Aorta (tissue), 5 donors: ENCODE data around the gene PIEZO2. TPM values are rescaled to one million over a fixed set of nuclear protein-coding genes. Genes with fewer than 3 reads are reported as not detected.

ENCODE experiments used
- ATAC-seq: fragments of 200-7000 bp; cut with Tn5 transposase; one replicate; pipeline ENCODE4 v1.9.1; 2022; ENCODE audit warnings: moderate library complexity; ENCODE audit not compliant: low FRiP score
- DNase-seq, 2 donors: peaks; one replicate each; pipeline ENCODE4 v3.0.0-alpha.2; 2020
- H3K27ac ChIP-seq, 2 donors: one replicate each; pipeline ENCODE4 v1.5.1; 2013; ENCODE audit warnings: low read length in 2 of 2, mild to moderate bottlenecking in 2 of 2, moderate library complexity in 2 of 2, control low read depth in 1 of 2, inconsistent platforms in 1 of 2, low read depth in 1 of 2
- H3K27me3 ChIP-seq, 2 donors: one replicate each; pipeline ENCODE4 v1.6.1; 2013; ENCODE audit warnings: control low read depth in 1 of 2, low read length in 1 of 2, mild to moderate bottlenecking in 1 of 2, moderate library complexity in 1 of 2; ENCODE audit not compliant: insufficient read depth in 2 of 2, control insufficient read depth in 1 of 2
- H3K36me3 ChIP-seq, 2 donors: one replicate each; pipeline ENCODE4 v1.6.1; 2013; ENCODE audit warnings: control low read depth in 1 of 2, low read length in 1 of 2, mild to moderate bottlenecking in 1 of 2; ENCODE audit not compliant: insufficient read depth in 2 of 2, control insufficient read depth in 1 of 2
- H3K4me1 ChIP-seq, 2 donors: one replicate each; pipeline ENCODE4 v1.6.1; 2013; ENCODE audit warnings: low read length in 2 of 2, control low read depth in 1 of 2, mild to moderate bottlenecking in 1 of 2, moderate library complexity in 1 of 2; ENCODE audit not compliant: insufficient read depth in 2 of 2, control insufficient read depth in 1 of 2
- H3K4me3 ChIP-seq, 2 donors: one replicate each; pipeline ENCODE4 v1.5.1; 2013; ENCODE audit warnings: low read length in 2 of 2, control low read depth in 1 of 2, mild to moderate bottlenecking in 1 of 2
- H3K9me3 ChIP-seq: one replicate; pipeline ENCODE4 v1.6.1; 2013; ENCODE audit warnings: mild to moderate bottlenecking, low read length; ENCODE audit not compliant: control insufficient read depth
- WGBS, 2 donors: extraction: QIAGEN DNeasy Blood & Tissue Kit; methylation state at CpG; one replicate each; pipeline ENCODE4 v1.1.7; 2013; 5-methylcytosine and 5-hydroxymethylcytosine counted together
- intact Hi-C, 2 donors: fragments of 100-400 bp; cut with DNase I; formaldehyde crosslinking; loops; one replicate each; pipeline versions ENCODE4 v1.14.2 to v1.15.0; 2022
- polyA plus RNA-seq, 2 donors: library from polyadenylated mRNA; stranded (reverse); fragments of 200-250 nt; gene quantifications; one replicate each; pipeline ENCODE4 v1.2.3, GENCODE V29; 2013
- total RNA-seq, 2 donors: library from RNA; stranded (reverse); fragmentation: NEBNext Ultra II Directional; extraction: Animal tissue kit (Norgen Biotek cat#: 25700); gene quantifications; one replicate each; pipeline ENCODE4 v1.2.1, GENCODE V29; 2021
- donor health status: healthy with polysubstance abuse.
- donor health status: Bipolar disorder and iron deficiency.
- donor health status: DM: no; HTN: no; CAD: no.
- donor health status: DM: no; HTN: no; CAD: no.
- donor health status: DM: yes; HTN: yes; CAD: no.

The PIEZO2 gene
- total and polyA plus RNA-seq, 4 donors, result 0.50 to 8.8 (median 1.6) TPM

DNA sequence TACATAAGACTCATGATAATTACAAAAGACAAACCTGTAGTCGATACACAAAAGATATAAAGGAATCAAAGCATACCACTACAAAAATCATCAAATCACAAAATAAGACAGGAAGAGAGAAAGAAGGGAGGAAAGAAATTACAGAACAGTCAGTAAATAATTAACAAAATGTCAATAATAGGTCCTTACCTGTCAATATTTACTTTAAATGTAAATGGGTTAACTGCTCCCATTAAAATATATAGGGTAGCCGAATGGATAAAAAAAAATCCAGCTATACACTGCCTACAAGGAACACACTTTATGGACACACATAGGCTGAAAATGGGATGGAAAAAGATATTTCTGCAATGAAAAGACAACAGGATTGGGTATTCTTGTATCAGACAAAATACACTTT lies 163.7 kb downstream of the PIEZO2 start:
- DNase-seq, result no peak
- 96 to 99% methylated on average over 2 of the region's 2 CpGs for WGBS, 2 donors
- Histone ChIP-seq H3K4me1 (no peaks in the 10 kb centered on the region), H3K27ac (no peak overlapping the region), H3K36me3 (no peaks in the 10 kb centered on the region), H3K9me3 (peaks cover 2% of the 10 kb centered on the region), H3K4me3 (no peak overlapping the region), H3K27me3 (no peaks in the 10 kb centered on the region)
- no peak for ATAC-seq
- intact Hi-C loops, result no loop called here

DNA sequence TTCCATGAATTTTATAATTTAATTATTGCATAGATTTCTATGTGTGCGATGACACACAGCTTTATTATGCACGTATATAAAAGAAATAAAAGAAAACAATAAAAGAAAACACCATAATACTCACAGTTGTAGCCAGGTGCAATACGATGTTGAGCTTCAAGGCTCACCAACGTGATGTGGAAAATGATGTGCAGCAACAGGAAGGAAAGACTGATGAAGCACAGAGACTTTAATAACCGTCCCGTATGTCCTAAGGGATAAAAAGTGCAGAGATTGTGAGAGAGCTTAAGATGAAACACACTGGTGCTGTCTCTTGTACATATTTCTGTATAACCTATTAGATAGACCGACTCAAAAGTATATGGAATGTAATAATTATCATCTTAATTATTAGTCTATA lies 170.0 kb downstream of the PIEZO2 start:
- H3K36me3 ChIP-seq, result no peaks in the 10 kb centered on the region
- no peaks in the 10 kb centered on the region for H3K4me1 ChIP-seq
- H3K27me3 ChIP-seq, result no peaks in the 10 kb centered on the region
- no peak overlapping the region for H3K27ac ChIP-seq
- no peak overlapping the region for H3K4me3 ChIP-seq
- ATAC-seq, result no peak
- DNase-seq, result no peak
- no peaks in the 10 kb centered on the region for H3K9me3 ChIP-seq
- 84 to 87% methylated on average over 7 of the region's 7 CpGs for WGBS, 2 donors
- intact Hi-C loops, result no loop called here

DNA sequence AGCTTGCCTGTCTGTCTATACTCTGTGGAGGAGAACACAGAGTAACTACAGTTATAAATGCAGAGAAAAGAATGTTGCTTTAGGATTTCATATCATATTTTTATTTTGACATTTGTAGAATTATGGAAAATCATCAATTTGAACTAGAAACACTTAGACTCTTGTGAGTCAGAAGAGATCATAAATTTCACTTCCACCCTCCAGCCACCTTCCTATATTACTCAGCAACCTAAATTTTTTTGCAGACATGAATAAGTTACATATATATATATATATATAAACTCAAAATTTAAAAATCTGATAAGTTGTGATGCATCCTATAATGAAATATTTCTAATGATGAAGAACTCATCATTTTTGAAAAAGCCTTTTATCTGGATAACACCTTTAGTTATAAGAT lies 172.3 kb downstream of the PIEZO2 start:
- H3K4me3 ChIP-seq, result no peak overlapping the region
- DNase-seq, result no peak
- no peaks in the 10 kb centered on the region for H3K27me3 ChIP-seq
- H3K9me3 ChIP-seq, result no peaks in the 10 kb centered on the region
- H3K4me1 ChIP-seq, result no peaks in the 10 kb centered on the region
- ATAC-seq, result no peak
- H3K36me3 ChIP-seq, result no peaks in the 10 kb centered on the region
- intact Hi-C loops, result no loop called here
- H3K27ac ChIP-seq, result no peak overlapping the region

DNA sequence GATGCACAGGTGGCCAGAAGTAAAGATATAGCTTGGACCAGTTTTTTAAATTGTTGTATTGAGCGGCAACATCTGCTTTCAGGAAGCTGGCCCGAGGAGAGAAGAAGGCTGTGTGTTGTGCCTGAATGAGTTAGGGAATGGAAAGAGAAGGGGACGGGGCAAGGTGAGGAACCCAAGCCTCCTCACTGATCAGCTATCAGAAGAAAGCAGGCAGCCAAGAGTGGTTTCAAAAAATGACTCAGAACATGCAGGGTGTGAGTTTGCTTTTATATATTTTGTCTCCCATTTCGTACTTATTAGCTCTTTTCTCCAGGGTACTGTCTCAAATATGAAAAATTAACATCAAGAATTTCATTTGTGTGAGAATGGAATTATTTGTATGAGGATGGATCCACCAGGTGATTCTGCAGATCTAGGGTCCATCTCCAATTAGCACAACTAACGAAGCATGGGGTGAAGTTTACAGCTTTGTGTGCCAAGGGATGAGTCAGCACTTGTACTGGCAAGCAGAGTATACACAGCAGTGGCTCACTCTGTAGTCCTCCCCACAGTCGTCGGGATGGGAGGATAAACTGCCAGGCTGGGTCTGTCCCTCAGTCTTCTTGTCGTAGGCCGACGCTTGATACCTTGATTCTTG lies 175.7 kb downstream of the PIEZO2 start:
- Histone ChIP-seq H3K27me3 (no peaks in the 10 kb centered on the region), H3K9me3 (no peaks in the 10 kb centered on the region), H3K36me3 (no peaks in the 10 kb centered on the region), H3K4me3 (no peak overlapping the region), H3K27ac (no peak overlapping the region), H3K4me1 (no peaks in the 10 kb centered on the region)
- no peak for DNase-seq
- ATAC-seq, result no peak
- intact Hi-C loops, result no loop called here
- 85 to 87% methylated on average over 10 of the region's 10 CpGs for WGBS, 2 donors

DNA sequence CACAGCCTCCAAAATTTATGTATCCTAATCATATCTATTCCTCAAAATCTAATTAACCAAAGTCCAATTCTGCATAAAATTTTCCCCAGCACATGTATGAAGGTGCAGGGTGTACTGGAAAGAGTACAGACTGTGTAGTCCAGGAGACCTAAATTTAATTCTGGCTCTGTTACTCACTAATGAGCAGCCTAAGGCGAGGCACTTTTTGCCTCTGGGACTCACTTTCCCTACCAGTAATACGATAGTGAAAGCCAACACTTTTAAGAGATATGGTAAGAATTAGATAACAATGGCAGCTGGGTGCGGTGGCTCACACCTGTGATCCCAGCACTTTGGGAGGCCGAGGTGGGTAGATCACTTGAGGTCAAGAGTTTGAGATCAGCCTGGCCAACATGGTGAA lies 177.7 kb downstream of the PIEZO2 start:
- H3K4me1 ChIP-seq, result no peaks in the 10 kb centered on the region
- intact Hi-C loops, result no loop called here
- H3K36me3 ChIP-seq, result no peaks in the 10 kb centered on the region
- ATAC-seq (no peak), DNase-seq (no peak)
- H3K27ac ChIP-seq, result no peak overlapping the region
- WGBS, 2 donors, result 97 to 99% methylated on average over 4 of the region's 4 CpGs
- no peaks in the 10 kb centered on the region for H3K27me3 ChIP-seq
- no peaks in the 10 kb centered on the region for H3K9me3 ChIP-seq
- no peak overlapping the region for H3K4me3 ChIP-seq

DNA sequence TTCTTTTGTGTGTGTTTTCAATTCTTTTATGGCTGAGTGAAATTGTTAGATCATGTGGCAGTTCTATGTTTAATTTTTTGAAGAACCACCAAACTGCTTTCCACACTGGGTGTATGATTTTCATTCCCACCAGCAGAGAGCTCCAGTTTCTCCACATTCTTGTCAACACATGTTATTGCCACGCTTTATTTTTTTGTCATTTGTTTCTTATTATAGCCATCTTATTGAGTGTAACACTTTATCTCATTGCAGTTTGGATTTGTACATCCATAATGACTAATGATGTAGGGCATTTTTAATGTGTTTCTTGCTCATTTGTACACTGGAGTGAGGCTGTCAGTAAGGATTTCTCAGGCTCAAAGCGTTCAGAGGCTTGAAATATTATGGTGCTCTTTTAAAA lies 184.2 kb downstream of the PIEZO2 start:
- intact Hi-C loops, result no loop called here
- Histone ChIP-seq H3K27me3 (no peaks in the 10 kb centered on the region), H3K4me3 (no peak overlapping the region), H3K4me1 (no peaks in the 10 kb centered on the region), H3K27ac (no peak overlapping the region), H3K36me3 (no peaks in the 10 kb centered on the region), H3K9me3 (no peaks in the 10 kb centered on the region)
- WGBS, 2 donors, result 20 to 24% methylated on average over 2 of the region's 2 CpGs
- DNase-seq (no peak), ATAC-seq (no peak)

DNA sequence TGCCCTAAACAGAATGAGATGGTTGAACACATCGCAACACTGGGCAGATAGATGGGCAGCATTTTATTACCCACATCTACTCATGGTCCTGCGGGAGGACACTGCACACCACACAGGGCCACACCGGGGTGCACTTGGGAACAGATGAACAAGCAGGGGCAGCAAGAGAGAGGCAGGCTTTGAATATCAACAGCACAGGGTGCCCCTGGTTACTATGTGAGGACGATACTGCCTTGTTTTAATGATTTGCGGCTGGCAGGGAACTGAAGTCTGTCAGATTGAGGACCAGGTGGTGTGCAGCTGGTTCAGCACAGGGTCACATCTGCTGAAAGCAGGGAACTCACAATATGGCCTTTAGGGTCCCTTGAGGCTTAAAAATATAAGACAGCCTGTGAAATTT lies 195.7 kb downstream of the PIEZO2 start:
- H3K27me3 ChIP-seq, result no peaks in the 10 kb centered on the region
- H3K4me1 ChIP-seq, result no peaks in the 10 kb centered on the region
- intact Hi-C loops, result no loop called here
- H3K27ac ChIP-seq, result no peak overlapping the region
- DNase-seq, result no peak
- no peak overlapping the region for H3K4me3 ChIP-seq
- 85 to 93% methylated on average over 5 of the region's 5 CpGs for WGBS, 2 donors
- H3K36me3 ChIP-seq, result no peaks in the 10 kb centered on the region
- H3K9me3 ChIP-seq, result no peaks in the 10 kb centered on the region
- ATAC-seq, result no peak

DNA sequence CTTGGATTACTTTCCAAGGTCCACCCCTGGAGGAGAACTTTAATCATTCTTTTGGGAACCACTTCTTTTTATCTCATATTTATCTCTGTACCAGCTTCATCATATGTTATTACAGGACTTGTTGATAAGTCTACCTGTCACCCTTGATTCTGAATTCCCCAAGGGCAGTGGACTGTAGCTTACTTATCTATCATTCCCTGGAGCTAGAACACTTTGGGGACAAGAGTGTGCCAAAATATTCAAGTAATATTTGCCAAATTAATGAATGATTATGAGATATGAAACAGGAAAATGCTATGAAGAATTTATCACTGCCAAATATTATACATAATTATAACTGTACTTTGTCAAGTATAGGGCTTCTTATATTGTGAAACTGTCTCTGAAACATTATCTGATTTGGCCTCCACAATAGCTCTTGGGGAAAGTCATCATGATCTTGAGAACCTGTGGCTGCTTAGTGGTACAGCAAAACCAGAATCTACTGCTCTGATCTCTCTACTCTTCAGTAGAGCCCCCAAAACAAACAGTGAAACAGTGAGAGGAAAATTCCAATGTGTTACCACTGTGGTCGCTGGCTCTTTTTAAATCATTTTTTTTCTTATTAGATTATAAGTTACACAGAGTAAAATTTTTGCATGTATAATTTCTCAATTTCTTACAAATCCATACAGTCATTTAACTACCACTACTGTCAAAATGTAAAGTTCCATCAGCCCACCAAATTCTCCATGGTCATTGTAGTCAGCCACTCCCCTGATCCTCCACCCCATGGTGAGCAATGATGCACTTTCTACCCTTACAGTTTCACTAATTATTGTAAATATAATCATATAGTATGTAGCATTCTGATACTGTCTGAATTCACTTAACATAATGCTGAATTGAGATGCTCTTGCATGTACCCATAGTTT lies 197.5 kb downstream of the PIEZO2 start:
- Histone ChIP-seq H3K9me3 (no peaks in the 10 kb centered on the region), H3K4me1 (no peaks in the 10 kb centered on the region), H3K36me3 (no peaks in the 10 kb centered on the region), H3K27me3 (no peaks in the 10 kb centered on the region), H3K4me3 (no peak overlapping the region), H3K27ac (no peak overlapping the region)
- WGBS, 2 donors, result 31 to 44% methylated on average over 1 of the region's 1 CpG
- no peak for ATAC-seq
- DNase-seq, result no peak
- intact Hi-C loops, result no loop called here
